Liver (tissue), 9 donors: Measurements from ENCODE around the gene NCBP1. TPM values are rescaled to one million over a fixed set of nuclear protein-coding genes. Genes with fewer than 3 reads are reported as not detected.

Source experiments
- DNase-seq: peaks from one replicate; pipeline ENCODE4 v3.0.0-alpha.2; 2017; ENCODE audit warnings: low spot score
- H3K27ac ChIP-seq, 2 donors: one replicate each; pipeline ENCODE4 v1.7.0; 2013; ENCODE audit warnings: inconsistent platforms in 2 of 2, low read length in 2 of 2, control low read depth in 1 of 2, low read depth in 1 of 2, mild to moderate bottlenecking in 1 of 2
- H3K27me3 ChIP-seq, 4 donors: one replicate each; pipeline versions ENCODE4 v1.6.1 to v1.7.0; 2013; ENCODE audit warnings: low read length in 3 of 4, inconsistent platforms in 1 of 4, mild to moderate bottlenecking in 1 of 4, moderate library complexity in 1 of 4; ENCODE audit not compliant: control insufficient read depth in 4 of 4, insufficient read depth in 4 of 4
- H3K36me3 ChIP-seq, 4 donors: one replicate each; pipeline versions ENCODE4 v1.6.1 to v1.7.0; 2013; ENCODE audit warnings: low read length in 3 of 4, mild to moderate bottlenecking in 3 of 4, low read depth in 1 of 4, moderate library complexity in 1 of 4; ENCODE audit not compliant: control insufficient read depth in 4 of 4, insufficient read depth in 3 of 4
- H3K4me1 ChIP-seq, 4 donors: one replicate each; pipeline versions ENCODE4 v1.6.1 to v1.7.0; 2013; ENCODE audit warnings: low read length in 3 of 4, mild to moderate bottlenecking in 3 of 4, moderate library complexity in 1 of 4; ENCODE audit not compliant: control insufficient read depth in 4 of 4, insufficient read depth in 4 of 4
- H3K4me3 ChIP-seq, 3 donors: one replicate each; pipeline versions ENCODE4 v1.6.1 to v1.7.0; 2013; ENCODE audit warnings: low read length in 3 of 3, control low read depth in 1 of 3, low read depth in 1 of 3, mild to moderate bottlenecking in 1 of 3
- H3K9ac ChIP-seq, 2 donors: one replicate each; pipeline ENCODE4 v1.7.0; 2013; ENCODE audit warnings: low read length in 2 of 2, mild to moderate bottlenecking in 2 of 2, moderate library complexity in 2 of 2, control low read depth in 1 of 2, low read depth in 1 of 2
- H3K9me3 ChIP-seq, 4 donors: one replicate each; pipeline versions ENCODE4 v1.6.1 to v1.7.0; 2013; ENCODE audit warnings: low read length in 3 of 4; ENCODE audit not compliant: control insufficient read depth in 4 of 4
- EGR1 ChIP-seq, 2 donors: IDR thresholded peaks; 2 replicates each; pipeline ENCODE4 v1.6.1; 2016 to 2018; ENCODE audit warnings: antibody characterized with exemption in 2 of 2, low read depth in 2 of 2
- HNF4G ChIP-seq: IDR thresholded peaks from 2 replicates; pipeline ENCODE4 v1.6.1; 2016; ENCODE audit warnings: antibody characterized with exemption
- JUND ChIP-seq, 2 donors: IDR thresholded peaks; 2 replicates each; pipeline ENCODE4 v1.6.1; 2016; ENCODE audit warnings: antibody characterized with exemption in 2 of 2
- RXRA ChIP-seq, 2 donors: IDR thresholded peaks; 2 replicates each; pipeline ENCODE4 v1.6.1; 2017 to 2018; ENCODE audit warnings: antibody characterized with exemption in 2 of 2, mild to moderate bottlenecking in 1 of 2
- TAF1 ChIP-seq: conservative IDR thresholded peaks from 2 replicates; pipeline ENCODE4 v1.6.1; 2016; ENCODE audit warnings: antibody characterized with exemption, mild to moderate bottlenecking
- YY1 ChIP-seq: IDR thresholded peaks from 2 replicates; pipeline ENCODE4 v1.6.1; 2016; ENCODE audit warnings: antibody characterized with exemption, mild to moderate bottlenecking
- WGBS: extraction: QIAGEN DNeasy Blood & Tissue Kit; methylation state at CpG from one replicate; pipeline ENCODE4 v1.1.7; 2013; 5-methylcytosine and 5-hydroxymethylcytosine counted together
- polyA plus RNA-seq, 2 donors: library from polyadenylated mRNA; stranded (reverse) in 1 of 2; unstranded in 1 of 2; fragments of 200-250 nt in 1 of 2; fragments of >200 nt in 1 of 2; fragmentation: Nextera tagmentation in 1 of 2; extraction: Ambion mirVana in 1 of 2; gene quantifications; one replicate each; pipeline versions ENCODE4 v1.2.1 to v1.2.3, GENCODE V29; 2013 to 2015
- total RNA-seq, 2 donors: library from RNA; depleted of rRNA; stranded (reverse); fragments of >200 nt; gene quantifications; one replicate each; pipeline ENCODE4 v1.2.3, GENCODE V29; 2014
- TF ChIP-seq, protein P1 (sequence below): IDR thresholded peaks from 2 replicates; pipeline ENCODE4 v1.6.1; 2016; ENCODE audit warnings: antibody characterized with exemption, mild to moderate bottlenecking
- TF ChIP-seq, protein P2 (sequence below): IDR thresholded peaks from 2 replicates; pipeline ENCODE4 v1.6.1; 2016; ENCODE audit warnings: antibody characterized with exemption
- donor health status: healthy.
- donor health status: healthy.
- donor health status: healthy.
- donor health status: healthy.
- donor health status: healthy.

The NCBP1 gene
- total and polyA plus RNA-seq, 4 donors, result 6.6 to 16.6 (median 12.5) TPM

GRCh38 chr9:97599314-97599846 lies 34.2 kb upstream of the NCBP1 start:
- no peak overlapping the region for H3K27ac ChIP-seq
- H3K36me3 ChIP-seq, result peaks cover 4 to 42% (median 30%) of the 10 kb centered on the region in 4 donors
- TF ChIP-seq, protein P1, sequence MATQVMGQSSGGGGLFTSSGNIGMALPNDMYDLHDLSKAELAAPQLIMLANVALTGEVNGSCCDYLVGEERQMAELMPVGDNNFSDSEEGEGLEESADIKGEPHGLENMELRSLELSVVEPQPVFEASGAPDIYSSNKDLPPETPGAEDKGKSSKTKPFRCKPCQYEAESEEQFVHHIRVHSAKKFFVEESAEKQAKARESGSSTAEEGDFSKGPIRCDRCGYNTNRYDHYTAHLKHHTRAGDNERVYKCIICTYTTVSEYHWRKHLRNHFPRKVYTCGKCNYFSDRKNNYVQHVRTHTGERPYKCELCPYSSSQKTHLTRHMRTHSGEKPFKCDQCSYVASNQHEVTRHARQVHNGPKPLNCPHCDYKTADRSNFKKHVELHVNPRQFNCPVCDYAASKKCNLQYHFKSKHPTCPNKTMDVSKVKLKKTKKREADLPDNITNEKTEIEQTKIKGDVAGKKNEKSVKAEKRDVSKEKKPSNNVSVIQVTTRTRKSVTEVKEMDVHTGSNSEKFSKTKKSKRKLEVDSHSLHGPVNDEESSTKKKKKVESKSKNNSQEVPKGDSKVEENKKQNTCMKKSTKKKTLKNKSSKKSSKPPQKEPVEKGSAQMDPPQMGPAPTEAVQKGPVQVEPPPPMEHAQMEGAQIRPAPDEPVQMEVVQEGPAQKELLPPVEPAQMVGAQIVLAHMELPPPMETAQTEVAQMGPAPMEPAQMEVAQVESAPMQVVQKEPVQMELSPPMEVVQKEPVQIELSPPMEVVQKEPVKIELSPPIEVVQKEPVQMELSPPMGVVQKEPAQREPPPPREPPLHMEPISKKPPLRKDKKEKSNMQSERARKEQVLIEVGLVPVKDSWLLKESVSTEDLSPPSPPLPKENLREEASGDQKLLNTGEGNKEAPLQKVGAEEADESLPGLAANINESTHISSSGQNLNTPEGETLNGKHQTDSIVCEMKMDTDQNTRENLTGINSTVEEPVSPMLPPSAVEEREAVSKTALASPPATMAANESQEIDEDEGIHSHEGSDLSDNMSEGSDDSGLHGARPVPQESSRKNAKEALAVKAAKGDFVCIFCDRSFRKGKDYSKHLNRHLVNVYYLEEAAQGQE, result no peak
- H3K27me3 ChIP-seq, result no peaks in the 10 kb centered on the region
- DNase-seq, result no peak
- peaks cover 0 to 4% (median 2%) of the 10 kb centered on the region in 4 donors for H3K4me1 ChIP-seq
- WGBS, result 76% methylated on average over 7 of the region's 7 CpGs
- no peak overlapping the region for H3K9ac ChIP-seq
- no peak overlapping the region for H3K4me3 ChIP-seq
- no peaks in the 10 kb centered on the region for H3K9me3 ChIP-seq

DNA sequence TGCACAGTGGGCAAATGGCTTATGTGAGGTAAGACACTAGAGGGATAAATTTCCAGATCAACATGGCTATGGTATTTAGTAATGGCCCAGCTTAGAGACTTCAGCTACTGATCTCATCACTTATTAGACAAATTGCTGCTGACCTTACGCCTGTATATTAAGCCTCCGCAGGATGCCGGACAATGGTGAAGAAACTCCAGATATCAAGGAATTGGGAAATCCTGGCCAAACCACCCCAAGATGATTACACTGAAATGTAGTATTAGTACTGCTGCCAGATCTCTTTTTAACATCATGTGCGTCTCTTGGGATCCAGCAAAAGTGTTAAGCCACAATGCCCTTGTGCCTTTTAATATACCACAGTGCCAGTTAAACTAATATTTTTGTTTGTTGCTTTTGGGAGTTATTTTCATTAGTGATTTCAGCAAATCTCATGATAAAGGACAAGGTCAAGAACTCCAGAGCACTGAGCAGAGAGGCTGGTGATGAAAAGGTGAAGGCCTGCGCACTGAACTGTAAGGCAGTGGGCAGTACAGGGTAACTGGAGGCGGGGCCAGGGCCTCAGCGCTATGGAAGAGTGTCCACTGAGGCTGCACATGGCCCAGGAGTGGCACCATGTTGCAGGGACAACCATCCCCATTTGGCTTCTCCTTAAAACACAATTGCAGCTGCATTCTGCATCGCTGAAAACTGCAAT lies 32.9 kb upstream of the NCBP1 start:
- H3K27ac ChIP-seq, result no peak overlapping the region
- peaks cover 0 to 4% (median 2%) of the 10 kb centered on the region in 4 donors for H3K4me1 ChIP-seq
- no peak for DNase-seq
- no peak overlapping the region for H3K4me3 ChIP-seq
- H3K27me3 ChIP-seq, result no peaks in the 10 kb centered on the region
- no peak overlapping the region for H3K9ac ChIP-seq
- TF ChIP-seq HNF4G (no peak), YY1 (no peak), TAF1 (no peak), JUND (IDR thresholded peaks at IDR 0.05) (no peak), EGR1 (IDR thresholded peaks at IDR 0.05; ENCODE audit: low read depth in 2 of 2) (no peak), RXRA (IDR thresholded peaks at IDR 0.05) (no peak)
- TF ChIP-seq, protein P1, result no peak
- TF ChIP-seq, protein P2, sequence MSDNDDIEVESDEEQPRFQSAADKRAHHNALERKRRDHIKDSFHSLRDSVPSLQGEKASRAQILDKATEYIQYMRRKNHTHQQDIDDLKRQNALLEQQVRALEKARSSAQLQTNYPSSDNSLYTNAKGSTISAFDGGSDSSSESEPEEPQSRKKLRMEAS, result no peak
- H3K36me3 ChIP-seq, result peaks cover 9 to 55% (median 43%) of the 10 kb centered on the region in 4 donors
- no peaks in the 10 kb centered on the region for H3K9me3 ChIP-seq
- WGBS, result 97% methylated on average over 8 of the region's 8 CpGs
